Measurements from ENCODE around the gene ATP10A. TPM values are rescaled to one million over a fixed set of nuclear protein-coding genes. Genes with fewer than 3 reads are reported as not detected.

The ATP10A gene
- polyA plus RNA-seq, 3 donors = 0.71 to 3.9 (median 0.92) TPM

- Mint-ChIP-seq H3K27me3 (ENCODE audit: low read depth in 3 of 3) (peaks cover 0 to 5% (median 2%) of the 10 kb centered on the region in 3 donors), H3K27ac (peak overlapping the region in 1 of 7 donors; percentile 41), H3K9me3 (no peaks in the 10 kb centered on the region), H3K4me3 (no peak overlapping the region), H3K36me3 (peaks cover 2 to 5% of the 10 kb centered on the region in 2 donors), H3K4me1 (peaks cover 83% of the 10 kb centered on the region)
- Histone ChIP-seq H4K20me1 (ENCODE audit: insufficient read depth, low read length) (no peaks in the 10 kb centered on the region), H3K4me3 (replicated peaks in 1 of 3; ENCODE audit: low read depth in 2 of 3, low read length in 3 of 3) (no peak overlapping the region), H3K27ac (ENCODE audit: low read depth in 1 of 2, low read length in 2 of 2) (no peak overlapping the region), H3K4me2 (replicated peaks; ENCODE audit: extremely low read depth, low read length, poor library complexity, severe bottlenecking) (no peak overlapping the region), H3K27me3 (ENCODE audit: control insufficient read depth in 2 of 2, insufficient read depth in 2 of 2, low read length in 2 of 2) (no peaks in the 10 kb centered on the region), H2AFZ (ENCODE audit: insufficient read depth, low read depth, low read length, poor library complexity, severe bottlenecking) (no peak overlapping the region), H3K4me1 (ENCODE audit: control insufficient read depth in 1 of 2, insufficient read depth in 2 of 2, low read length in 2 of 2) (peaks cover 55 to 82% of the 10 kb centered on the region in 2 donors), H3K36me3 (replicated peaks in 1 of 2; ENCODE audit: control insufficient read depth in 1 of 2, insufficient read depth in 2 of 2, low read length in 2 of 2) (no peaks in the 10 kb centered on the region), H3K9me3 (replicated peaks in 1 of 2; ENCODE audit: control insufficient read depth in 1 of 2, insufficient read depth in 1 of 2, low read length in 2 of 2) (no peaks in the 10 kb centered on the region), H3K9ac (ENCODE audit: insufficient read depth, low read length, poor library complexity, severe bottlenecking) (no peak overlapping the region), H3K79me2 (ENCODE audit: insufficient read depth, low read length) (peaks cover 3% of the 10 kb centered on the region)
- no peak for TF ChIP-seq CTCF (IDR thresholded peaks at IDR 0.05)
- 100% methylated on average over 1 of the region's 3 CpGs for WGBS (ENCODE audit: insufficient coverage)
- intact Hi-C loops (cut with micrococcal nuclease) = loop anchor here (5.0 to 10.0 kb wide), 2 partner anchors 60 to 63 kb away; no protein-coding TSS in a partner anchor
- no peak for DNase-seq
Observed at GRCh38 chr15:25792128-25792527, 71.0 kb downstream of the ATP10A start.

GRCh38 chr15:25790000-25790660 lies 73.0 kb downstream of the ATP10A start:
- Mint-ChIP-seq H3K36me3 (peaks cover 2 to 7% of the 10 kb centered on the region in 2 donors), H3K9me3 (no peaks in the 10 kb centered on the region), H3K27ac (peak overlapping the region in 4 of 7 donors; percentile 9 to 79 (median 31)), H3K4me1 (peaks cover 86% of the 10 kb centered on the region), H3K4me3 (peak overlapping the region in 1 of 2 donors; percentile 27), H3K27me3 (ENCODE audit: low read depth in 3 of 3) (peaks cover 0 to 5% (median 4%) of the 10 kb centered on the region in 3 donors)
- H3K4me2 ChIP-seq (replicated peaks; ENCODE audit: extremely low read depth, low read length, poor library complexity, severe bottlenecking) = peak overlapping the region; percentile 38
- intact Hi-C loops (cut with micrococcal nuclease) = loop anchor here (5.0 to 10.0 kb wide), 2 partner anchors 62 to 65 kb away; no protein-coding TSS in a partner anchor
- WGBS (ENCODE audit: insufficient coverage) = 25% methylated on average over 3 of the region's 7 CpGs
- no peaks in the 10 kb centered on the region for H3K9me3 ChIP-seq (replicated peaks in 1 of 2; ENCODE audit: control insufficient read depth in 1 of 2, insufficient read depth in 1 of 2, low read length in 2 of 2)
- no peaks in the 10 kb centered on the region for H3K36me3 ChIP-seq (replicated peaks in 1 of 2; ENCODE audit: control insufficient read depth in 1 of 2, insufficient read depth in 2 of 2, low read length in 2 of 2)
- no peak overlapping the region for H3K4me3 ChIP-seq (replicated peaks in 1 of 3; ENCODE audit: low read depth in 2 of 3, low read length in 3 of 3)
- no peaks in the 10 kb centered on the region for H3K27me3 ChIP-seq (ENCODE audit: control insufficient read depth in 2 of 2, insufficient read depth in 2 of 2, low read length in 2 of 2)
- peaks cover 61 to 88% of the 10 kb centered on the region in 2 donors for H3K4me1 ChIP-seq (ENCODE audit: control insufficient read depth in 1 of 2, insufficient read depth in 2 of 2, low read length in 2 of 2)
- H3K27ac ChIP-seq (ENCODE audit: low read depth in 1 of 2, low read length in 2 of 2) = peak overlapping the region in 1 of 2 donors; percentile 24
- H3K79me2 ChIP-seq (ENCODE audit: insufficient read depth, low read length) = peaks cover 3% of the 10 kb centered on the region
- no peak overlapping the region for H2AFZ ChIP-seq (ENCODE audit: insufficient read depth, low read depth, low read length, poor library complexity, severe bottlenecking)
- H4K20me1 ChIP-seq (ENCODE audit: insufficient read depth, low read length) = no peaks in the 10 kb centered on the region
- TF ChIP-seq CTCF (IDR thresholded peaks at IDR 0.05) = no peak
- H3K9ac ChIP-seq (ENCODE audit: insufficient read depth, low read length, poor library complexity, severe bottlenecking) = no peak overlapping the region
- peak; percentile 42 to 49 (median 48) for DNase-seq

All from CD14-positive monocyte (primary cell).